Amygdala (tissue), 56 donors: ENCODE results near the gene L1CAM.

Experiments used
- DNase-seq, 56 donors: peaks; one replicate each; lab custom pipeline; 2025; lab: John Stamatoyannopoulos, UW

The L1CAM gene

DNA sequence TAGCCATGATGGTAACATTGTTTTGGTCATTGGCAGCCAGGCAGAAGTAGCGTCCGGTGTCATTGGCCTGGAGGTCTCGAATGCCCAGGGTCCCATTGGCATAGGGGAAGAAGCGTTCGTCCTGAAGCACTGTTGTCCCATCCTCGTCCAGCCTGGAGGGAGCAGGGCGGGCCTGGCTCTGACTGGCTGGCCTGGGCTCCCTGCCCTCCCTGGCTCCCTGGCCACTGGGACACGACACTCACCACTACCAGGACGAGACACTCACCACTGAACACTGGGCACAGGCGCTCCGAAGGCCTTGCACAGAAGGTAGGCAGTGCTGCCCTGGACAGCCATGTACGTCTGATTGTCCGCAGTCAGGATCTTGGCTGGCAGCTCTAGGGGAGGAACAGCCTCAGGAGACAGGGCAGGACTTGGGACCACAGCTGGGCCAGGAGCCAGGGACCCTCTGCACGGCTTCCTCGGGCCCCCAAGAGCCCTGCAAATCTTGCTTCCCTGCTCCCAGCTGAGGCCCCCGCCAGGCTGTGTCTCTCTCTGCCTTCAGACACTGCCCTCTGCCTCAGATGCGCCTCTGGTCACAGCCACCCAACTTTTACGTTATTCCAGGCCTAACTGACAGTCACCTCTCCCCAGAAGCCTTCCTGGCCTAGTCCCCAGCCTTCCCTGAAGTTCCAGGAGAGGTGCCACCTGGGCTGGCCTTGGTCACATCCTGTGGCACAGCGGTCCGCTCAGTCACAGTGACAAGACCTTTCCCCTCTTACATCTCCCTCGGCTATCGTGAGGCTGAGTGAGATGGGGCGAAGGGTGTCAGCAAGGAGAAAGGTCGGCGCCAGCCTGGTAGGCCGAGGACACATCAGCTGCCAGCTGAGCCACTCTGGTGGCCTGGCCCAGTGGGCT, 17.1 kb downstream of the L1CAM start:
- DNase-seq = no peak

DNA sequence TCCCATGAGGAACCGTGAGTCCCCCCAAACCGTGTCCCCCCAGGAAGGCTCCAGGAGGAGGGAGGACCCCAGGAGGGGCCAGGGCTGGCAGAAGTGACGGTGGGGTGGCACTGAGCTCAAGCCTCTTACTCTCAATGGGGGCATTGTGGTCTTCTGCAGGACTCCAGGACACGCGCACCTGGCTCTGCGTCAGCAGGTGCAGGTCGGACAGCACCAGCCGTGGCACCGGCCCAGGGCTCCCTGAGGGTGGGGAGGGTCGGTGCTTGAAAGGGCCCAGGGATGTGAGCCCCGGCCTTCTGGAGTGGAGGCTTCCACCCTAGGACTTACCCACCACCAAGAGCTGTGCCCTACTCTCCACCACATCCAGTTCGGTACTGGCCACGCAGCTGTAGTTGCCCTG, 18.3 kb downstream of the L1CAM start:
- no peak for DNase-seq

DNA sequence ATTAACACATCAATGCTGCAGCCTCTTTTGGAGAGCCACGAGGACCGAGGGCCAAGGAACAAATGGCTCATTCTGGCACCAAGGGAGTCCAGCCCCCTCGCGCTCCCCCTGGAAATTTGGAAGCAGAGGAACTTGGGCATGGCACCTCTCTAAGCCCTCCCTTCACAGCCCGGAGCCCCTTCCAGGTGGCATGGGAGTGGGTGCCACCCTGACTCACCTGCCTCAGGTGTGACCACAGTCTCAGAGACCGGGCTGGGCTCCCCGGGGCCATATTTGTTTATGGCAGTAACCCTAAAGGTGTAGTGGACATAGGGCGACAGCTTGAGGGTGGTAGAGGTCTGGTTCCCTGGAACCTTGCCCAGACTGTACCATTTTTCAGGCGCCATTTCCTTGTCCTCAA, 18.8 kb downstream of the L1CAM start:
- DNase-seq = no peak

DNA sequence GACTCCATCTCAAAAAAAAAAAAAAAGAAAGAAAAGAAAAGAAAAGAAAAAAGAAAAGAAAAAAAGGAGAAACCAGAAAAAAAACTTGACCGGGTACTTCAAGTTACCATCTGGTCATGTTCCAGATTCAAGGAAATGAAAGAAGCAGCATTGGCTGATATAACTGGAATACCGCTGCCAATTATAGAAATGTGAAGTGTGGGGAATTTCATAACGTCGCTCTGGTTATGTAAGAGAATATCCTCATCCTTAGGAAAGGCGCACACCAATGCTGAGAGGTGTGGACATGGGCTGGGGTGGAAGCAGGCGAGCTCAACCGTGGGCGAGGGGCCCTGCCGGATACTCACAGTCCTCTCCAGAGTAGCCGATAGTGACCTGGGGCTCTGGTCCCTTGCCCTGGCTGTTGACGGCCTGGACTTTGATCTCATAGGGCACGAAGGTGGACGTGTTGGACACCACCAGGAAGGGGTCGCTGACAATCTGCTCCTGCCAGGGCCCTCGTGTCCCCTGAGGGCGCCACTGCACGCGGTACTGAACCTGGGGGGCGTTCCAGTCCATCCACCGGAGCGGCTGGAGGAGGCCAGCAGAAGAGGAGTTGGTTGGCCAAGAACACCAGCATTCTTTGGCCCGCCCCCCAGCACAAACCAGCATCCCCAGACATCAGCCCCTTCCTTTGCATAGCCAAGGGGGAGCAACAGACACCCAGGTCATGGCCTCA, 19.5 kb downstream of the L1CAM start:
- no peak for DNase-seq

DNA sequence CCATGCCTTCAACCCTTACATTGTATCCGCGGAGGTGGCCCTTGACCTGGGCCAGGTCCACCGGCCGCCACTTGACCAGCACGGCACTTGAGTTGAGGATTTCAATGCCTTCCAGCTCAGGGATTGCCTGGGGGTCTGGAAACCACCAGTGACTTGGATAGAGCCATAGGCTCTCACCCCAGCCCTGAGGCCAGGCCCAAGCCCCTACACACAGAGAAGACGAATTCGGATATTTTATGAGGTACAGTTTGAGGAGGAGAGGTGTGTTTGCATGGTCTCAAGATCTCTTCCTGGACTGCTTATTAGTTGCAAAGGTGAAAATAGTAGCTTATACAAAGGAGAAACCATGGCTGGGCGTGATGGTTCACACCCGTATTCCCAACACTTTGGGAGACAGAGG, 20.3 kb downstream of the L1CAM start:
- no peak for DNase-seq

DNA sequence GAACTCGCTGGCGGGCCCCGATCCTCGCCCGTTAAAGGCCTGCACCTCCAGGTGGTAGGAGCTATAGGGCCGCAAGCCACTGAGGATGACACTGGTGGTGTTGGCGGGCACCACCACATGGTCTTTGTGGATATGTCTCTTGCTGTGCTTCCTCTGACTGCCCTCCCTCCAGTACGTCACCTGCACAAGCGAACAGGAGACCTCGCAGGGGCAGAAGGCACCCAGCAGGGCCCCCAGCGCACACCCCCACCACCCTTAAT, 20.7 kb downstream of the L1CAM start:
- DNase-seq = no peak

DNA sequence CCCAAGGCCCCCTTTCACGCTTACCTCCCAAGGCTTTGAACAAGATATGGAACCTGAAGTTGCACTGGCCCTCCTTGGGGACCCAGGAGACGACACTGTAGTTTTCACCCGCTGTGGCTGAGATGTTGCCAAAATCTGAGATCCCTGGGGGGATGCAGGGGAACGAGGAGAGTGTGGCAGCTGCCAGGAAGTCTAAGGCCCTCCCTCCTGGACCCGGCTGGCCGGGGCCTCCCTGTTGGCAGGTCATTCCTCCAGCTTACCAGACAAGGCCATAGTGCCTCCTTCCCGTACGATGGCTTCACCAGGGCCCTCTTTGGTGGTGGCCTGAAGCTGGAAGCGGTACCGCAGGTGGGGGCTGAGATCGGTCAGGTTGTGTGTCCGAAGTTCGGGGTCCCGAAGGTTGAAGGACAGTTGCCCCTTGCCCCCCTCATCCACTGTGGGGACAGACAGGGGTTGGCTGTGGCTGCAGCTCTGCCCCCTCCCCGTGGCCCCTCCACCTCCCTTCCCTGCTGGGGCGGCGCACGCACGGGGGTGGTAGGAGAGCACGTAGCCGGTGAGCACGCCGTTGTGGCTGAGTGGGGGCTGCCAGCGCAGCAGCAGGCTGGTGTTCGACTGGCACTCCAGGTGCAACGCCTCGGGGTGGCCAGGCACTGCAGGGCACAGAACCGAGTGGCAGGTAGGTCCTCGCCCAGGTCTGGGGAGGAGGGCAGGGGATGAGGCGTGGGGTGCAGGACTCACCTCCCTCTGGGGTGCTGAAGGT, 21.2 kb downstream of the L1CAM start:
- DNase-seq = no peak

DNA sequence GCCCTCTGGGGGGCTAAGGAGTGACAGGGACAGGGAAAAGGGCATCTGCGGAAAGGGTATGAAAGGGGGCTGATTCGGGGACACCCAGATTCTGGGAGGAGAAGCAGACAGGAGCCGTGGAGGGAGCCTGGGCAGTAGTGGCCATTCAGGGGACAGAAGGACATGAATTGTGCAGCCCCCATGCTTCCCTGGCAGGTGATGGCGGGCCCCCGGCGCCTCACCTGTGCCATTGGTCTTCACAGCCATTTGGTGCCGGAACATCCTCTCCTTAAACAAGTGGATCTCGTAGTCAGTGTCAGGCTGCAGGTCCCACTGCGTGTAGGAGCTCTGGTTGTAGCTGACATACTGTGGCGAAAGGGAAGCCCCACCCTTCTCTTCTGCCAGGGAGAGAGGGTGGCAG, 21.9 kb downstream of the L1CAM start:
- no peak for DNase-seq

DNA sequence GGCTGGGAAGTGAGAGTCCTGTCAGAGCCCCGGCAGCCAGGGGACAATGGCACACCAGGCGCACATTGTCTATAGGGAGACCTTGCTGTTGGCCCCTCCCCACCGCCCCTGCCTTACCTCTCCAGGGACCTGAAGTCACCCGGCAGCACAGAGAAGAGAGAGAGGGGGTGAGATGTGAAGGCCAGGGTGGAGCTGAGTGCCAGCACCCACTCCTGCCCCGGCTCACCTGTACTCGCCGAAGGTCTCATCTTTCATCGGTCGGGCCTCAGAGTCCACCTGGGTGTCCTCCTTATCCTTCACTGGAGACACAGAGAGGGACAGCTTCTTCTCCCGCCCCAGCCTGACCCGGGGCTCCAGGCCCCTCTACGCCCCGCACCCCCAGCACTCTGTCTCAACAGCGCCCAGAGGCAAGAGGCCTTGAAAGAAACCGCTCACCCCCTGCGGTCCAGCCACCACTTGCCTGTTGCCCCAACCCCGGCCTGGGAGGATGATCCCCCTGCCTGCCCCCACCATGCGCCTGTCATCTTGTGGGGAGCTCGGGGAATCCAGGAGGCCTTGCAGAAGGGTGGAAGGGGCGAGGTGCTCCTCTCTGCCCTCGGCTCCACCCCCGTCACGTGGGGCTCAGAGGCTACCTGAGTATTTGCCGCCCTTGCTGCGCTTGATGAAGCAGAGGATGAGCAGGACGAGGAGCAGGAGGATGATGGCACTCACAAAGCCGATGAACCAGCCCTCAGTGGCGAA, 22.6 kb downstream of the L1CAM start:
- DNase-seq = no peak

DNA sequence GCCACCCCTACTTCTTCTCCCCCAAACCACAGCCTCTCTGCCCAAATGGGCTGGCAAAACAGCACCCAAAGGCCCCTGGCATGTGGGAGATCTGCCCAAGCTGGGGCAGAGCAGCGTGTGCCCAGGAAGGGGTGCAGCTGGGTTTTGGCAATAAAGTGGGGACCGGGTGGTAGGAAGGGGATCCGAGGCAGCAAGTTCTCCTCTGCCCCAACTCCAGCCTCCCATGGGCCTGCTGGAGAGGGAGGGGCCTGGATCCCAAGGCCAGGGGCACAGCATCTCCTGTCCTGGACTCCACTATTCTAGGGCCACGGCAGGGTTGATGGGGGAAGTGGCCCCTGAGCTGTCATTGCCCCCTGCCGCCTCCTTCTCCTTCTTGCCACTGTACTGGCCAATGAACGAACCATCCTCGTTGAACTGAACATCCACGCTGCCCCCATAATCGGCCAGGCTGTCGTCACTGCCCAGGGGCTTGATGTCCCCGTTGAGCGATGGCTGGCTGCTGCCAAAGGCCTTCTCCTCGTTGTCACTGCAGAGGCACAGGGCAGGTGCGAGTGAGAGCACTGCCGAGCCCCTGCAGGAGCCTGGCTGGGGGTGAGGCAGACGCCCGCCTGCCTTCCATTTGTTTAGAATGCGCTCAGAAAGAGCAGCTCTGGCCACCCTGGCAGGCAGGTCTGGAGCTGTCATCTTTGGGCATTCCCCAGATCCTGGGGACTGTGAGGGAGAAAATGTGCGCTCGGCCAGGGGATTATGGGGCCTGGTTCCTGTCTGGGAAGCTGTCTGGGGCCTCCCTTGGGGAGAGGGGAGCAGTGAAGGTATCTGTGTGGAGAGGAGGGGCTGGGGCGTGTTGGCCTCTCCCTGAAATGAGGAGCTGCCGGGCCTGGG, 23.4 kb downstream of the L1CAM start:
- no peak for DNase-seq

DNA sequence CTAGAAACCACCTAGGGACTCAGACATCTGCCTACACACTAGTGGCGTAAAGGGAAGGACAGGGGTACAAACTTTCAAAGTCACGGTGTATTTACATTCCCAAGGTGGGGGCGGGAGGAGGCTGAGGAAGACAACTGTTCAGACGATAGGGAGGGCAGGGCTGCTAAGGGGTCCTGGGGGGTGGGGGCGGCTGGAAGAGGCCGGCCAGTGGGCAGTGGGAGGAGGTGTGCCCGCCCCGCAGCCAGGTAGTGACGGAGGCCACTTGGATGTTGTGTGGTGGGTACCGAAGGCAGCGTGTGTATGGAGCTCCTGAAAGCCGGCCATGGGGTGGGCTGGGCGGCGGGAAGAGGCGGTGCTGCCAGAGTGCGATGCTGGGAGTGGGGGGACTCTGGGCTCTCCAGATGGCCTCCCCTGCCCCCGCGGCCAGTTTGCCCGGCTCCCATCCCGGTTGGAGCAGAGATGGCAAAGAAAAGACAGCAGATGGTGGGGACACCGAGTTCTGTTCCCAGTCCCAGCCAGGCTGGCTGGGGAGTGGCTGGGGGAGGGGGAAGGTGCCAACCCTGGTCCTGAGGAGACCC, 24.2 kb downstream of the L1CAM start:
- no peak for DNase-seq

DNA sequence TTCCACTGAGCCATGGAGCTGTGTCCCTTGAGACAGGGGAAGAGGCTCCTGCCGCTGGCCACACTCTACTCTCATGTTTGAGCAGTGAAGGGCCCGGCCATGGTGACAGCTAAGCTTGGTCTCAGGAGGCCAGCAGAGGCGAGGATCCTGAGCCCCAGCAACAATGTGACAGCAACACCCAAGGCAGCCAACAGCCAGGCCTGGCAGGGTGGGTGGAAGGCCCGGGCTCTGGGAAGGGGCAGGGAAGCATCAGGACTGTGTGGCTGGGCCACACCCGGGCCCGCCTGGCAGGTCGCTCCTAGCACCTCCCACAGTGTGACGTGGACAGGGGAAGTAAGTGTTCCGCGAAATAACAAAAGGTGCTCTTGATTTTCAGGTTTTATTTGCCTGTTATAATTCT, 24.8 kb downstream of the L1CAM start:
- DNase-seq = no peak

DNA sequence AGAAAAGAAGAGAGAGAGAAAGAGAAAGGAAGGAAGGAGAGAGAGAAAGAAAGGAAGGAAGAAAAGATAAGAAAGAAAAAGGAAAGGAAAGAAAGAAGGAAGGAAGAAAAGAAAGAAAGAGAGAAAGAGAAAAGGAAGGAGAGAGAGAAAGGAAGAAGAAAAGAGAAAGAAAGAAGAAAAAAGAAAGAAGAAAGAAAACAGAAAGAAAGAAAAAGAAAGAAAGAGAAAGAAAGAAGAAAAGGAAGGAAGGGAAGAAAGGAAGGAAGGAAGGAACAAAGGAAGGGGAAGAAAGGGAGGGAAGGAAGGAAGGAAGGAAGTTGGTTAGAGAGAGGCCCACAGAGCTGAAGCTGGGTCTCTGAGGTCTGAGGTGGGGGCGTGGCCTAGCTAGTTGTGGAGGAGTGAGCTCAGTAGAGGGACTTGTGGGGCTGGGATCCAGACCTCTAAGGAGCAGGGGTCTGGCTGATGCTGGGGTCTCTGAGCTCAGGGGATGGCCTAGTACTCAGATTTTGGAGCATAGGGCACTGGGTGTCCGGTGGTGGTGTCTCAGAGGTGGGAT, 28.5 kb downstream of the L1CAM start:
- DNase-seq = no peak

DNA sequence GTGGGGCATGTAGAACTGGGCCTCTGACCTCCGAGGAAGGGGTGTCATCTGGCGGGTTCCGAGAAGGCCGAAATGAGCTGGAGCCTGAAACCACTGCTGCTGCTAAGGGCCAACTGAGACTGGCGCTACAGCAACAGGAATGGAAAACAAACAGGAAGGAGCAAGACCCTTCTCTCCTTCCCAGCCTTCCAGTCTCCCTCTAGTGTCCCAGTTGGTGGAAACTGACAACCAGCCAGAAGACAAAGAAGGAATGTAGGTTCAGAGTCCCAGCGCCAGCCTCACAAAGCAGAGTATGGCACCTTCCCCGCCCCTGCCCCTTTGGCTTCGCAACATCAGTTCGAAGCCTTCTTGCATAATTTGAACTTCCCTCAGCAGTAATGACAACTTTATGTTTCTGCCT, 31.3 kb downstream of the L1CAM start:
- no peak for DNase-seq

DNA sequence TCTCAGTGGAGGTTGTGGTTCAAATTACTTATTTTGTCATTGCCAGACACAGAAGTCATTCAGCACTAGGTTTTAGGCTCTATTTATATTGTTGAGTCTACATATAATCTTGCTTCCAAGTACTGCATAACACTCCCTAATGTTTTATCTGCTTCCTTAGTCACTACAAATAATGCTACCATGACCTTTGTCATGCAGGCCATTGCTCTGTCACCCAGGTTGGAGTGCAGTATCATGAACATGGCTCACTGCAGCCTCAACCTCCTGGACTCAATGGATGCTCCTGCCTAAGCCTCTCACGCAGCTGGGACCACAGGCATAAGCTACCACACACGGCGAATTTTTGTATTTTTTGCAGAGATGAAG, 32.1 kb downstream of the L1CAM start:
- no peak for DNase-seq

DNA sequence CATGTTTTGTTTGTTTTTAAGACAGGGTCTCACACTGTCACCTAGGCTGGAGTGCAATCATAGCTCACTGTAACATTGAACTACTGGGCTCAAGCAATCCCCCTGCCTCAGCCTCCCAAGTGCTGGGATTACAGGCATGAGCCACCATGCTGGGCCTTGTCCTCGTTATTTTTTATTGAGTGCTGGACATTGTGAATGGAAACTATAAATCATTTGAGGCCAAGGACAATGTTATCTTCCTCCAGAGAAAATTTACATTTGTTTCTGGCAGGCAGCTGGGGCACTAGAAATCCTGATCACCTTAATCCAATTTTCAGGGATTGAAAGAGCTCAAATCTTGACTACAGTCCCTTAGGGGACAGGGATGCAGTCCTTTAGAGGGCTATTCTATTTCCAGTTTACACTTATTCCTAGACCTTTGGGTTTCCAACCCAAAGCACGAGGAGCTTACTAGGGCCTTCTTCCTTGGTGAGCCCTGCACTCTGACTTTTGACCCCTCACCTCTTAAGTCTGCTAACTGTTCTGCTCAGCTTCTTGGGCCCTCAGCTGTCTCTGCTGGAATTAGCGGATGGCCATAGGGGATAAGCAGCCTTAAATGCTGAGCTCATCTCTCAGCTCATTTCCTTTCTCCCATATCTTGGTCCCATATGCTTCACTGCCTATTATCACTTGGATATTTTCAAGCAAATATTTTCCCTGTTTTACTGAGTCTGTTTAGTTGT, 32.6 kb downstream of the L1CAM start:
- DNase-seq = no peak

DNA sequence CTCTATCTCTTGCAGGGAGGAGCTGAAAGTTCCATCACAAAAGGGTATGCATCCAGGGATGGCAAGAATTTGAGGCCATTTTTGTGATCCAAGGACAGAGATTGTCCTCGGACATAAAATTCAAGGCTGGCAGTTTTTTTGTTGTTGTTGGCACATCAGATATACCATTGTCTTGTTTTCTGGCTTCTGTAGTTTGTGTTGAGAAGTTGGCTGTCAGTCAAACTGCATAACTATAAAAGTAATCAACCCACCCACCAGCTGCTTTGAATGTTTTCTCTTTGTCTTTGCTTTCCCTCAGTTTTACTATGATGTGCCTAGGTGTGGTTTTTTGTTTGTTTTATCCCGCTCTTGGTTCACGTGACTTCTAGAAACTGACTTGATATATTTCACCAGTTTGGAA, 34.0 kb downstream of the L1CAM start:
- DNase-seq = no peak

DNA sequence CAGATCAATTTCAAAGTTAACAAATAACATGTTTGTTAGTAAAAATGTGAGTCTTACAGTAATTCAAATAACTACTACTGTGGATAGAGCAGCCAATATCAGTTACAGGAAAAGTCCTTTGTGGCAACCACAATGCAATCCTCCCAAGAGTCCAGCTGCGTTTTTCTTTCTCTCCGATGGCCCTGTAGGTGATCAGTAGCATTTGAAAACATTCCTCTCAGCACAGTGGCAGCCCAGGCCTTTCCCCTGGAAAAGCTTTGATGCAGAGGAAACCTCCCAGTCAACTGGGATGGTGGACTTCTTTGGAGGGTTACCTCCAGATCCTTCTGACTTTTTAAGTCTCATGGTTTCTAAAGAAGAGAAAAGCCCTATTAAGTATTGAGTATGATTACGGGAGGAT, 37.6 kb downstream of the L1CAM start:
- no peak for DNase-seq

DNA sequence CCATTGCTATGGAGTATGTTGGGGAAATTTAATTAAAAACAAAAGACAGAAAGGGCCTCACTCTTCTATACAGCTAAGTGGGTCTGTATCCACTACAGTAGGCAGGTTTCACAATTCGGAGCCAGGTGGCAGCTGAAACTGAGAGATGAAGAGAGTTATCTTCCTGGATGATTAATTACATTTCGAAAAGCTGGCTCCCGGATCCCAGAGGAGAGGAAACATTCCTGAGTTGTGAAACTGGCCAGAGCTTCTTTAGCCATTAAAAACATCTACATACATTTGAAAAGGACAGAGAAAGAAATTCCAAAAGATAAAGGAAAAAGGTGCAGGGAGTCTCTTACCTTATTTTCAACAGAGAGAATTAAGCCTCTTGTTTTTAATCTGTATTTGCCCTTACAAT, 40.1 kb downstream of the L1CAM start:
- no peak for DNase-seq
